ENCODE measurements around the gene MTNR1B.

GRCh38 chr11:92929246-92929645 is 40.2 kb upstream of the MTNR1B start:
- TF ChIP-seq CTCF (IDR thresholded peaks at IDR 0.05) = no peak
- TF ChIP-seq POLR2A (IDR thresholded peaks at IDR 0.05) = no peak
